CD14-positive monocyte (primary cell): ENCODE measurements around the gene RNF121. TPM values are rescaled to one million over a fixed set of nuclear protein-coding genes. Genes with fewer than 3 reads are reported as not detected.

Experiments
- DNase-seq, 3 donors: peaks; one replicate each; pipeline ENCODE4 v3.0.0-alpha.2; 2011 to 2022
- H2AFZ ChIP-seq: 2 replicates; pipeline ENCODE4 v1.6.0; 2012; ENCODE audit warnings: mild to moderate bottlenecking, low read depth, low read length, inconsistent platforms; ENCODE audit not compliant: insufficient read depth, poor library complexity, severe bottlenecking
- H3K27ac ChIP-seq, 2 donors: 1 replicate in 1 of 2; 2 replicates in 1 of 2; pipeline ENCODE4 v1.5.1; 2012 to 2013; ENCODE audit warnings: low read length in 2 of 2, control low read depth in 1 of 2, inconsistent platforms in 1 of 2, low read depth in 1 of 2, mild to moderate bottlenecking in 1 of 2
- H3K27me3 ChIP-seq, 2 donors: one replicate each; pipeline versions ENCODE4 v1.6.0 to v1.6.1; 2011 to 2013; ENCODE audit warnings: low read length in 2 of 2; ENCODE audit not compliant: control insufficient read depth in 2 of 2, insufficient read depth in 2 of 2
- H3K36me3 ChIP-seq, 2 donors: replicated peaks in 1 of 2; 1 replicate in 1 of 2; 2 replicates in 1 of 2; pipeline versions ENCODE4 v1.5.1 to v1.6.1; 2012 to 2013; ENCODE audit warnings: low read length in 2 of 2, control low read depth in 1 of 2, inconsistent platforms in 1 of 2, mild to moderate bottlenecking in 1 of 2; ENCODE audit not compliant: insufficient read depth in 2 of 2, control insufficient read depth in 1 of 2
- H3K4me1 ChIP-seq, 2 donors: 1 replicate in 1 of 2; 2 replicates in 1 of 2; pipeline versions ENCODE4 v1.5.1 to v1.6.1; 2012 to 2013; ENCODE audit warnings: low read length in 2 of 2, control low read depth in 1 of 2, inconsistent platforms in 1 of 2, mild to moderate bottlenecking in 1 of 2, moderate library complexity in 1 of 2; ENCODE audit not compliant: insufficient read depth in 2 of 2, control insufficient read depth in 1 of 2
- H3K4me2 ChIP-seq: replicated peaks from 2 replicates; pipeline ENCODE3; 2012; ENCODE audit warnings: low read length, moderate library complexity, mild to moderate bottlenecking; ENCODE audit not compliant: poor library complexity, severe bottlenecking; ENCODE audit errors: extremely low read depth
- H3K4me3 ChIP-seq, 3 experiments: fragments of 200-600 bp in 1 of 3; sonication (generic) in 1 of 3; replicated peaks in 1 of 3; 1 replicate in 2 of 3; 2 replicates in 1 of 3; pipeline ENCODE4 v1.5.1; 2011 to 2013; ENCODE audit warnings: low read length in 3 of 3, mild to moderate bottlenecking in 3 of 3, control low read depth in 2 of 3, low read depth in 2 of 3, inconsistent platforms in 1 of 3, moderate library complexity in 1 of 3
- H3K79me2 ChIP-seq: 2 replicates; pipeline ENCODE4 v1.6.0; 2012; ENCODE audit warnings: mild to moderate bottlenecking, control low read depth, inconsistent platforms, low read length, moderate library complexity; ENCODE audit not compliant: insufficient read depth
- H3K9ac ChIP-seq: 2 replicates; pipeline ENCODE4 v1.6.0; 2017; ENCODE audit warnings: low read length, mild to moderate bottlenecking; ENCODE audit not compliant: insufficient read depth, poor library complexity, severe bottlenecking
- H3K9me3 ChIP-seq, 2 donors: replicated peaks in 1 of 2; 1 replicate in 1 of 2; 2 replicates in 1 of 2; pipeline versions ENCODE4 v1.5.1 to v1.6.1; 2012 to 2013; ENCODE audit warnings: low read length in 2 of 2, control low read depth in 1 of 2; ENCODE audit not compliant: control insufficient read depth in 1 of 2, insufficient read depth in 1 of 2
- H4K20me1 ChIP-seq: 2 replicates; pipeline ENCODE4 v1.6.0; 2012; ENCODE audit warnings: mild to moderate bottlenecking, low read length, control low read depth, moderate library complexity; ENCODE audit not compliant: insufficient read depth
- H3K27ac Mint-ChIP-seq, 7 donors: one replicate each; pipeline ENCODE4 v1.8.0; 2020; ENCODE audit warnings: mild to moderate bottlenecking in 7 of 7, mixed read lengths in 7 of 7, moderate library complexity in 6 of 7, inconsistent platforms in 2 of 7
- H3K27me3 Mint-ChIP-seq, 3 donors: one replicate each; pipeline ENCODE4 v1.8.0; 2021 to 2022; ENCODE audit warnings: low read depth in 3 of 3, mild to moderate bottlenecking in 3 of 3, mixed read lengths in 3 of 3, moderate library complexity in 3 of 3, inconsistent platforms in 1 of 3
- H3K36me3 Mint-ChIP-seq, 2 donors: one replicate each; pipeline ENCODE4 v1.8.0; 2020; ENCODE audit warnings: mixed read lengths in 2 of 2, inconsistent platforms in 1 of 2, mild to moderate bottlenecking in 1 of 2
- H3K4me1 Mint-ChIP-seq: one replicate; pipeline ENCODE4 v1.8.0; 2020; ENCODE audit warnings: mild to moderate bottlenecking, mixed read lengths
- H3K4me3 Mint-ChIP-seq, 2 donors: one replicate each; pipeline ENCODE4 v1.8.0; 2020; ENCODE audit warnings: mild to moderate bottlenecking in 2 of 2, mixed read lengths in 2 of 2, moderate library complexity in 1 of 2
- H3K9me3 Mint-ChIP-seq, 7 donors: one replicate each; pipeline ENCODE4 v1.8.0; 2020 to 2022; ENCODE audit warnings: mixed read lengths in 7 of 7, mild to moderate bottlenecking in 6 of 7, moderate library complexity in 6 of 7, inconsistent platforms in 2 of 7
- CTCF ChIP-seq: fragments of 200-600 bp; IDR thresholded peaks from one replicate; pipeline ENCODE4 v1.8.0; 2022; ENCODE audit warnings: antibody characterized with exemption, mild to moderate bottlenecking
- WGBS: methylation state at CpG from one replicate; pipeline ENCODE4 v1.1.5; 2013; ENCODE audit warnings: missing lambda C conversion rate; ENCODE audit not compliant: insufficient coverage; 5-methylcytosine and 5-hydroxymethylcytosine counted together
- intact Hi-C, 2 donors: fragments of 100-400 bp; cut with micrococcal nuclease; formaldehyde crosslinking; loops; one replicate each; pipeline versions ENCODE4 v1.15.0 to v1.15.1; 2023
- polyA plus RNA-seq, 3 donors: library from polyadenylated mRNA; depleted of rRNA in 1 of 3; unstranded in 2 of 3; stranded (reverse) in 1 of 3; fragments of 300-500 nt in 2 of 3; fragments of >200 nt in 1 of 3; fragmentation: Illumina TruSeq in 2 of 3; gene quantifications; 1 replicate in 2 of 3; 2 replicates in 1 of 3; pipeline ENCODE4 v1.2.3, GENCODE V29; 2012 to 2021

Gene RNF121
- polyA plus RNA-seq, 3 donors = 7.7 to 25.2 (median 9.2) TPM

- Histone ChIP-seq H3K36me3 (peaks cover 99 to 100% of the 10 kb centered on the region in 2 donors), H3K27ac (peak overlapping the region in 1 of 2 donors; percentile 14), H2AFZ (no peak overlapping the region), H3K4me1 (no peaks in the 10 kb centered on the region), H3K9me3 (no peaks in the 10 kb centered on the region), H3K9ac (no peak overlapping the region), H3K4me2 (no peak overlapping the region), H3K4me3 (no peak overlapping the region), H3K79me2 (peaks cover 3% of the 10 kb centered on the region), H3K27me3 (no peaks in the 10 kb centered on the region), H4K20me1 (peaks cover 46% of the 10 kb centered on the region)
- peaks cover 0 to 2% (median 0%) of the 10 kb centered on the region in 7 donors for H3K9me3 Mint-ChIP-seq
- 95% methylated on average over 10 of the region's 10 CpGs for WGBS
- peak; percentile 21 for TF ChIP-seq CTCF
- H3K36me3 Mint-ChIP-seq = peaks cover 93 to 99% of the 10 kb centered on the region in 2 donors
- no peak overlapping the region for H3K4me3 Mint-ChIP-seq
- H3K27me3 Mint-ChIP-seq = no peaks in the 10 kb centered on the region
- no peaks in the 10 kb centered on the region for H3K4me1 Mint-ChIP-seq
- no peak for DNase-seq
- H3K27ac Mint-ChIP-seq = peak overlapping the region in 3 of 7 donors; percentile 47 to 75 (median 69)
- intact Hi-C loops = loop anchor here in 1 of 2 donors (5.0 kb wide), 1 partner anchor 38 kb away; no protein-coding TSS in a partner anchor
Measured at GRCh38 chr11:72015511-72016061, 86.7 kb downstream of the RNF121 start.

GRCh38 chr11:72018171-72018570 is 89.3 kb downstream of the RNF121 start:
- no peaks in the 10 kb centered on the region for H3K4me1 ChIP-seq
- no peaks in the 10 kb centered on the region for H3K79me2 ChIP-seq
- no peak overlapping the region for H3K27ac Mint-ChIP-seq
- peaks cover 97 to 100% of the 10 kb centered on the region in 2 donors for H3K36me3 ChIP-seq
- no peak overlapping the region for H3K4me3 ChIP-seq
- no peak overlapping the region for H3K4me2 ChIP-seq
- no peaks in the 10 kb centered on the region for H3K9me3 ChIP-seq
- H2AFZ ChIP-seq = no peak overlapping the region
- peaks cover 24% of the 10 kb centered on the region for H4K20me1 ChIP-seq
- no peak for DNase-seq
- peaks cover 96 to 100% of the 10 kb centered on the region in 2 donors for H3K36me3 Mint-ChIP-seq
- 98% methylated on average over 7 of the region's 9 CpGs for WGBS
- H3K9me3 Mint-ChIP-seq = no peaks in the 10 kb centered on the region
- H3K4me1 Mint-ChIP-seq = no peaks in the 10 kb centered on the region
- H3K4me3 Mint-ChIP-seq = no peak overlapping the region
- intact Hi-C loops = loop anchor here in 1 of 2 donors (5.0 kb wide), 1 partner anchor 41 kb away; no protein-coding TSS in a partner anchor
- H3K27me3 Mint-ChIP-seq = no peaks in the 10 kb centered on the region
- no peak overlapping the region for H3K27ac ChIP-seq
- no peaks in the 10 kb centered on the region for H3K27me3 ChIP-seq
- no peak for TF ChIP-seq CTCF
- no peak overlapping the region for H3K9ac ChIP-seq
